Mucosa of rectum (tissue), 2 donors: ENCODE data around the gene DES.
"Not testable (repeated sequence)": the region's sequence is repeated elsewhere in the genome, so short reads cannot be mapped to it uniquely, and the experiment has no call there.

ENCODE experiments used
- H3K27ac ChIP-seq, 2 donors: one replicate each; pipeline ENCODE4 v1.7.0; 2013; ENCODE audit warnings: inconsistent platforms in 2 of 2, low read depth in 2 of 2, low read length in 2 of 2
- H3K27me3 ChIP-seq, 2 donors: one replicate each; pipeline ENCODE4 v1.7.0; 2013; ENCODE audit warnings: low read length in 2 of 2; ENCODE audit not compliant: control insufficient read depth in 2 of 2, insufficient read depth in 2 of 2
- H3K36me3 ChIP-seq, 2 donors: one replicate each; pipeline ENCODE4 v1.7.0; 2013; ENCODE audit warnings: low read length in 2 of 2; ENCODE audit not compliant: control insufficient read depth in 2 of 2, insufficient read depth in 2 of 2
- H3K4me1 ChIP-seq, 2 donors: one replicate each; pipeline ENCODE4 v1.7.0; 2013; ENCODE audit warnings: low read length in 2 of 2, mild to moderate bottlenecking in 1 of 2; ENCODE audit not compliant: control insufficient read depth in 2 of 2, insufficient read depth in 2 of 2
- H3K4me3 ChIP-seq, 2 donors: one replicate each; pipeline ENCODE4 v1.7.0; 2013; ENCODE audit warnings: low read length in 2 of 2
- H3K9ac ChIP-seq, 2 donors: one replicate each; pipeline ENCODE4 v1.7.0; 2013; ENCODE audit warnings: low read length in 2 of 2, low read depth in 1 of 2, mild to moderate bottlenecking in 1 of 2
- H3K9me3 ChIP-seq, 2 donors: one replicate each; pipeline ENCODE4 v1.7.0; 2013; ENCODE audit warnings: low read length in 2 of 2; ENCODE audit not compliant: control insufficient read depth in 2 of 2
- donor health status: healthy.
- donor health status: Normal muscosa, but diverticular disease.

Gene DES

GRCh38 chr2:219406861-219407230 lies 11.3 kb upstream of the DES start:
- Histone ChIP-seq H3K27me3 (peaks cover 0 to 1% of the 10 kb centered on the region in 2 donors), H3K4me1 (no peaks in the 10 kb centered on the region), H3K27ac (peak overlapping the region; percentile 25 to 57), H3K9ac (no peak overlapping the region), H3K36me3 (no peaks in the 10 kb centered on the region), H3K9me3 (no peaks in the 10 kb centered on the region), H3K4me3 (no peak overlapping the region)

DNA sequence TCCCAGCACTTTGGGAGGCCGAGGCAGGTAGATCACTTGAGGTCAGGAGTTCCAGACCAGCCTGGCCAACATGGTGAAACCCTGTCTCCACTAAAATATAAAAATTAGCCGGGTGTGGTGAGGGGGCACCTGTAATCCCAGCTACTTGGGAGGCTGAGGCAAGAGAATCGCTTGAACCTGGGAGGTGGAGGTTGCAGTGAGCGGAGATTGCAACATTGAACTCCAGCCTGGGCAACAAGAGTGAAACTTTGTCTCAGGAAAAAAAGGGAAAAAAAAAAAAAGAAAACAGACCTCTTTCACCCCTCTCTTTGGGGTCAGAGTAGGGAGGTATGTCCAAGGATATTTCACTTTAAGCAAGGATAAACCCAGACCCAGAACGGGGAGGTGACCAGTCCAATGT lies 10.8 kb upstream of the DES start:
- H3K9me3 ChIP-seq, H3K9ac ChIP-seq, H3K27me3 ChIP-seq, H3K36me3 ChIP-seq, H3K4me3 ChIP-seq, H3K4me1 ChIP-seq: not testable (repeated sequence)
- peak overlapping the region in 1 of 2 donors; percentile 45 for H3K27ac ChIP-seq

DNA sequence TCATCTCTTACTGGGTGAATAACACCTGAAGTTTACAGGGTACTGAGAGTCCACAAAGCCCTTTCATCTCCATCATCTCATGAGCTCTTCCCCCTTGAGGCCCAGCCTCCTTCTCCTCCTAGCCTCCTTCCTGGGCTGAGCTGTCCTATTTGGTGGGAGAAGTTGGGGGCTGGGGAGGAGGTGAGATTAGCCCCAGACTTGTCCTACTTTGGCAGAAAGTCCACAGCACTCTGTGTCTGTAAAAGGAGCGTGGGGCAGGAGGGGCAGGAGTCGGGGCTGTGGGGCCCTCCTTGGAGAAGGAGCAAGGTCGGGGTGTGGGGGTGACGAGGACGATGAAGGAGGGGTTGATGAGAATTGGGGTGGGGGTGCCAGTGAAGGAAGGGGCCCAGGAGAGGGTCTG lies 10.0 kb upstream of the DES start:
- Histone ChIP-seq H3K27me3 (peaks cover 0 to 1% of the 10 kb centered on the region in 2 donors), H3K4me3 (no peak overlapping the region), H3K9ac (no peak overlapping the region), H3K9me3 (peaks cover 0 to 2% of the 10 kb centered on the region in 2 donors), H3K27ac (peak overlapping the region; percentile 45 to 48), H3K36me3 (no peaks in the 10 kb centered on the region), H3K4me1 (no peaks in the 10 kb centered on the region)

- H3K9me3 ChIP-seq, result peaks cover 0 to 2% of the 10 kb centered on the region in 2 donors
- peaks cover 0 to 1% of the 10 kb centered on the region in 2 donors for H3K27me3 ChIP-seq
- peak overlapping the region in 1 of 2 donors; percentile 56 for H3K27ac ChIP-seq
- no peaks in the 10 kb centered on the region for H3K36me3 ChIP-seq
- H3K4me3 ChIP-seq, result no peak overlapping the region
- no peak overlapping the region for H3K9ac ChIP-seq
- H3K4me1 ChIP-seq, result no peaks in the 10 kb centered on the region
These were observed 9.5 kb upstream of the DES start for GRCh38 chr2:219408631-219409030.

DNA sequence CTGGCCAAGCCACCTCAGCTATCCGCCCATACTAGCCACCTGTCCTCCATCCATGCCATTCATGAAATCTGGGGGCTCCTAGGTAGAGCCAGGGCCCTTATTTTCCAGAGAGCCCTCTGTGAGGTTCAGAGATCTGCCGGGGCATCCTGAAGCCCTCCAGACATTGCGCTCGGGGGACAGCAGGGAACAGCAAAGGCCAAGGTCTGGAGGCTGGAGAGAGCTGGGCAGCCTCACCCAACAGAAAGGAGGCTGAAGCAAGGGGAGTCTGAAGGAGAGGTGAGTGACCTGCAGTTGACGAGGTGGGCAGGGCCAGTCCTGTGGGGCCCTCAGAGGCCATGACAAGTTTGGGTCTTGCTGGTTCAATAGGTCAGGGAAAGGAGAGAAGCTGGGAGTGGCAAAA lies 8.6 kb upstream of the DES start:
- Histone ChIP-seq H3K27ac (peak overlapping the region in 1 of 2 donors; percentile 56), H3K27me3 (peaks cover 0 to 1% of the 10 kb centered on the region in 2 donors), H3K9me3 (peaks cover 0 to 2% of the 10 kb centered on the region in 2 donors), H3K36me3 (no peaks in the 10 kb centered on the region), H3K4me3 (no peak overlapping the region), H3K9ac (no peak overlapping the region), H3K4me1 (no peaks in the 10 kb centered on the region)

- Histone ChIP-seq H3K4me1 (no peaks in the 10 kb centered on the region), H3K27ac (no peak overlapping the region), H3K4me3 (no peak overlapping the region), H3K36me3 (no peaks in the 10 kb centered on the region), H3K9me3 (peaks cover 0 to 2% of the 10 kb centered on the region in 2 donors), H3K9ac (no peak overlapping the region), H3K27me3 (peaks cover 0 to 1% of the 10 kb centered on the region in 2 donors)
These were observed 7.8 kb upstream of the DES start for GRCh38 chr2:219410390-219410789.

- Histone ChIP-seq H3K9ac (no peak overlapping the region), H3K27ac (peak overlapping the region in 1 of 2 donors; percentile 32), H3K36me3 (no peaks in the 10 kb centered on the region), H3K27me3 (peaks cover 0 to 17% of the 10 kb centered on the region in 2 donors), H3K4me3 (no peak overlapping the region), H3K4me1 (no peaks in the 10 kb centered on the region), H3K9me3 (peaks cover 0 to 2% of the 10 kb centered on the region in 2 donors)
These were observed 3.3 kb upstream of the DES start for GRCh38 chr2:219414857-219415256.

GRCh38 chr2:219415580-219416234 lies 2.5 kb upstream of the DES start:
- H3K9ac ChIP-seq, result no peak overlapping the region
- no peaks in the 10 kb centered on the region for H3K36me3 ChIP-seq
- no peak overlapping the region for H3K4me3 ChIP-seq
- H3K4me1 ChIP-seq, result no peaks in the 10 kb centered on the region
- H3K27ac ChIP-seq, result peak overlapping the region in 1 of 2 donors; percentile 32
- peaks cover 2 to 17% of the 10 kb centered on the region in 2 donors for H3K27me3 ChIP-seq
- peaks cover 0 to 2% of the 10 kb centered on the region in 2 donors for H3K9me3 ChIP-seq

DNA sequence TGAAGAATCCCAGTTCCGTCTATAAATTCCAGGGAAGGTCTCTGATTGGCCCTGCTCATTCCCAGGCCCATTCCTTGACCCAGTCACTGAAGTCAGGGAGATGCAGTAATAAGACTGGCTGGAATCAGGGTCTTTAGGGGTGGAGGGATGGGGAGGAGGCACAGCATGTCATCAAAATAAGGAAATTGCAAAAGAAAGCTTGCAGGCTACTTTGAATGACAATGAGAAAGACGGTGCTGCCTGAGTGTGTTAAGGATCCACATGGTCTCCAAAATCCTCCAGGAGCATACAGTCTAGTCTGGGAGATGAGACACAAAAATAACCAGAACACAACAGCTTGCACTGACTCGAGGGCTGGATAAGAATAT lies 2.0 kb upstream of the DES start:
- Histone ChIP-seq H3K27me3 (peaks cover 2 to 17% of the 10 kb centered on the region in 2 donors), H3K27ac (no peak overlapping the region), H3K36me3 (no peaks in the 10 kb centered on the region), H3K4me1 (no peaks in the 10 kb centered on the region), H3K9ac (no peak overlapping the region), H3K4me3 (no peak overlapping the region), H3K9me3 (peaks cover 0 to 2% of the 10 kb centered on the region in 2 donors)

DNA sequence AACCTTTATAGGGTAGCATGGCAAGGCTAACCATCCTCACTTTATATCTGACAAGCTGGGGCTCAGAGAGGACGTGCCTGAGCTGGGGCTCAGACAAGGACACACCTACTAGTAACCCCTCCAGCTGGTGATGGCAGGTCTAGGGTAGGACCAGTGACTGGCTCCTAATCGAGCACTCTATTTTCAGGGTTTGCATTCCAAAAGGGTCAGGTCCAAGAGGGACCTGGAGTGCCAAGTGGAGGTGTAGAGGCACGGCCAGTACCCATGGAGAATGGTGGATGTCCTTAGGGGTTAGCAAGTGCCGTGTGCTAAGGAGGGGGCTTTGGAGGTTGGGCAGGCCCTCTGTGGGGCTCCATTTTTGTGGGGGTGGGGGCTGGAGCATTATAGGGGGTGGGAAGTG lies 1.2 kb upstream of the DES start:
- peaks cover 0 to 2% of the 10 kb centered on the region in 2 donors for H3K9me3 ChIP-seq
- H3K27me3 ChIP-seq, result peaks cover 2 to 17% of the 10 kb centered on the region in 2 donors
- no peak overlapping the region for H3K27ac ChIP-seq
- no peak overlapping the region for H3K4me3 ChIP-seq
- no peaks in the 10 kb centered on the region for H3K4me1 ChIP-seq
- no peak overlapping the region for H3K9ac ChIP-seq
- no peaks in the 10 kb centered on the region for H3K36me3 ChIP-seq
